AG09319 (cell line): ENCODE data around the gene RNF183.

Experiments
- DNase-seq: peaks from one replicate; pipeline ENCODE4 v3.0.0-alpha.2; 2010; ENCODE audit warnings: low read depth; ENCODE audit errors: extremely low read depth
- TF ChIP-seq, protein P1 (sequence below): IDR thresholded peaks from 2 replicates; pipeline ENCODE4 v1.5.1; 2011; ENCODE audit warnings: low read depth, mild to moderate bottlenecking, inconsistent platforms, low read length, moderate library complexity

Gene RNF183

DNA sequence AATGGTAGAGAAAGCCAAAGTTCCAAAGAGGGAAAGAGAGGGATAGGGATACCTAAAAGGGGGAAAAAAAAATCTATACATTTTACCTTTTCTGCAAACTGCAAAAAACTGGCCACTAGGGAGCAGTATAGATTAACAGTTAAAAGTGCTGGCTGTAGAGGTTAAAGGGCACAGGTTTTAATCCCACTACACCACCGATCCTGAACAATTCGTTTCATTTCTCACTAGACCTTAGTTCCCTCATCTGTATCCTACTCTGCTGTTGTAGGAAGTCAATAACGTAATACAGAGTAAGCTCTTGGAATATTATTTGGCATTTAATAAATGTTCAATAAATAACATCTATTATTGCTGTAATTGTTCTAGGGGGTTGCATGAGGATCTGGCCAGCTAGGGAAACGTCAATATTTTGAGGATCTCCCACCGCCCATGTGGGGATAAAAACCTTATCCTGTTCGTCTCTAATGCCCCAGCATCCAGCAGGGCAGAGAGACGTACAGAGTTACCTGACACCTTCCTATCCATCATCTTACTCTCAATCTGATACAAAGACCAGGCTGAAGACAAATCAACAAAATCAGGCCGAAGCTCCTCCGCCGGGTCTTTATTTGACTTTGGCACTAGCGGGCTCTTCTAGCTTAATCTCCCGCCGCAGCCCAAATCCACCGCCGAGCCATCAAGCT lies 28.6 kb downstream of the RNF183 start:
- DNase-seq = peak; percentile 22
- TF ChIP-seq, protein P1, sequence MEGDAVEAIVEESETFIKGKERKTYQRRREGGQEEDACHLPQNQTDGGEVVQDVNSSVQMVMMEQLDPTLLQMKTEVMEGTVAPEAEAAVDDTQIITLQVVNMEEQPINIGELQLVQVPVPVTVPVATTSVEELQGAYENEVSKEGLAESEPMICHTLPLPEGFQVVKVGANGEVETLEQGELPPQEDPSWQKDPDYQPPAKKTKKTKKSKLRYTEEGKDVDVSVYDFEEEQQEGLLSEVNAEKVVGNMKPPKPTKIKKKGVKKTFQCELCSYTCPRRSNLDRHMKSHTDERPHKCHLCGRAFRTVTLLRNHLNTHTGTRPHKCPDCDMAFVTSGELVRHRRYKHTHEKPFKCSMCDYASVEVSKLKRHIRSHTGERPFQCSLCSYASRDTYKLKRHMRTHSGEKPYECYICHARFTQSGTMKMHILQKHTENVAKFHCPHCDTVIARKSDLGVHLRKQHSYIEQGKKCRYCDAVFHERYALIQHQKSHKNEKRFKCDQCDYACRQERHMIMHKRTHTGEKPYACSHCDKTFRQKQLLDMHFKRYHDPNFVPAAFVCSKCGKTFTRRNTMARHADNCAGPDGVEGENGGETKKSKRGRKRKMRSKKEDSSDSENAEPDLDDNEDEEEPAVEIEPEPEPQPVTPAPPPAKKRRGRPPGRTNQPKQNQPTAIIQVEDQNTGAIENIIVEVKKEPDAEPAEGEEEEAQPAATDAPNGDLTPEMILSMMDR = peak; percentile 61

DNA sequence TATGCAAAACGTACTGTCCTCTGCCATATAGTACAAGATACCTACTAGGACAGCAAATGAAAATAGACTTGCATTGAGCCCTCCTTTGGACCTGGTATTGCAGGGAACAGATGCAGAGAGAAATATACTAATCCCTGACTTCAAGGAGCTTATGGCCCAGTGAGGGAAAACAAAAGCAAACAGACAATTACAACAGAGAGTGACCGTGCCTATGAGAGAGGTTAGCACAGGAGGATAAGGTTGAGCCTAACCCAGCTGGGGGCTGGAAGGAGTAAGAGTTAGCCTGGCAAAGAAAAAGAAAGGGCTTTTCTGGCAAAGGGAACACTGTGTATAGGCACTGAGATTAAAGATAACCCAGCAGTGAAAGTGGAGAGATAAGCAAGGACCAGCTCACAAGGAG lies 33.3 kb downstream of the RNF183 start:
- no peak for DNase-seq
- TF ChIP-seq, protein P1 = no peak

DNA sequence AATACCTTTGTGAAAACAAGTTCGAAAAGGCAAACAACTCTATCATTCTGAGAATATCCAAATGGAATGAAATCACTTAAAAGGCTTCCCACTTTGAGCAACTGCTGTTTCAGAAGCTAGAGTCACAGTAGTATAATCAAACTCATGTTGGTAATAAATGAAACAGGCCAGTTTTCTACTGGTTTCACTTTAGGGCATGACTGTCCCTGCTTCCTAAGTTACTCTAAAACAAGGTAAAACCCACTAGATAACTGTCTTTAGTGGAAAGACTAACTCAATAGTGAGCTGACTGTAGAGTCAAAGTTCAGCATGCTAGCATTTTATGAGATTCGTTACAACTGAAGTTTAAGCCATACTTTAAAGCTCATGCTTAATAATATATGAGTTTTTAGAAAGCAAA lies 33.8 kb downstream of the RNF183 start:
- no peak for DNase-seq
- TF ChIP-seq, protein P1 = no peak

DNA sequence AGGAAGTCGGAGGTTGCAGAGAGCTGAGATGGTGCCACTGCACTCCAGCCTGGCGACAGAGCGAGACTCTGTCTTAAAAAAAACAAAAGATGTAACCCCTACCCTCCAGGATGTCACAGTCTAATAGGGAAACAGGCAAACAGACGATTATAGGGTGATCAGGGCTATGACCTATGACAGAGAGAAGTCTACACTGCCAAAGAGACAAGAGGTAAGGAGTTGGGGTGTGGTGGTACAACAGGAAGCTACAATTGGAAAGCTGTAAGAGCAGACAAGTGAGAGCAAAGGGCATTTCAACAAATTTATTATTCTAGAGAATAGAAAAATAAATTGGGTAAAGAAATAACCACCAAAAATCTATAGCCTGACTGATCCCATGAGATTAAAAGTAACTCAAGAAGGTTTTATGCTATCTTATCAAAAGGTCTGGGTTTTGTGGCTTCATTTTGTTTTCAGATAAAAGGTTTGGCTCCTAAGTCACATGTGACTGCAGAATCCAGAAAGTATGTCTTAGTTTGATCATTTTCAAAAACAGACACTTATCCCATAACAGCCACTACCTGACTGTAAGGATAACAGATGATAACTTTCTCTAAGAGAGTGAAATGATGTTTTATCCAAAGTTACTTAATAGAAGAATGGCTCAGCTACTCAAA lies 35.1 kb downstream of the RNF183 start:
- TF ChIP-seq, protein P1 = no peak
- no peak for DNase-seq

DNA sequence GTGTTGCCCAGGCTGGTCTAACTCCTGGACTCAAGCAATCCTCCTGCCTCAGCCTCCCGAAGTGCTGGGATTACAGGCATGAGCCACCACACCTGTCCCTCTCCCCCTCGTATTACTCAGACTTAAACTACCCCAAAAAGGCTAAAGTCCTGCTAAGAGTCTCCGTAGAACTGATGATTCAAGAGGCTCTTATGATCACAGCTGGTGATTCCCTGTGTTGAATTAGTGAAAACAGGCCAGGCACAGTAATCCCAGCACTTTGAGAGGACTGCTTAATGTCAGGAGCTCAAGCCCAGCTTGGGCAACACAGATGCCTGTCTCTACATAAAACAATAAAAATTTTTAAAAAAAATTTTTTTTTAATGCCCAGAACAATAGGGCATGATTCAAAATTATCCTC lies 37.0 kb downstream of the RNF183 start:
- no peak for DNase-seq
- TF ChIP-seq, protein P1 = no peak

DNA sequence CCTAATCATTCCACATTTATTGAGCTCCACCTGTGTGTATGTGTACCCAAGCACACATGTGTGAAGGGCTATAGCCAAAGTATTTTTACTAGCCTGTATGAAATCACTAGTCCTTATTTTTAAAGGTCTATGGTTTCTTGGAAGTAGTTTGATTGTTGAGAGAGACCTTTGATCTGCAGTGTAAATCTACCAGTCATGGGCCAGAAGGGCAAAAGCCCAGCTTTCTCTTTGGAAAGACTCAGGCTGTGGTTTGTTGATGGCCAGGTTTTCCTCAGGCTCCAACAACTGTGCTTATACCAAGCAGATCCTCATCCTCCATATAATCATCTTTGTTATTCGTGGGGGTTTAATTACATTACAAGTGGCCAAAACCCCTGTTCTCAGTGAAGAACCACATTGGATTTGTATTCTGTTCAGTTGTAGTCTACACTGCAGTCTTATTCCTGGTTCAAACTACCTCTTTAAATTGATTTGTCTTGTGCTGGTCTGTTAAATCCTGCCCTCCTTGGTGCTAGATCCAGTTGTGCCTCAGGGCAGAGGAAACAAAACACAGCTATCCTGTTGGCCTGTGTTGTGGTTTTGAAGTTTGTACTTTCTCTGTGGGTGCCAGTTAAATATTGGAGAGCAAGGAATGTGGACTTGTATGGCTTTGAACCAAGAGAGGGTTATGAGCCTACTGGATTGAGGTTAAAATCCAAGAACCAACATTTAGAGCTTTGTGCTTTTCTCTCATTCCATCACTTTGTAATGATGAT lies 41.1 kb downstream of the RNF183 start:
- DNase-seq = no peak
- TF ChIP-seq, protein P1 = no peak

DNA sequence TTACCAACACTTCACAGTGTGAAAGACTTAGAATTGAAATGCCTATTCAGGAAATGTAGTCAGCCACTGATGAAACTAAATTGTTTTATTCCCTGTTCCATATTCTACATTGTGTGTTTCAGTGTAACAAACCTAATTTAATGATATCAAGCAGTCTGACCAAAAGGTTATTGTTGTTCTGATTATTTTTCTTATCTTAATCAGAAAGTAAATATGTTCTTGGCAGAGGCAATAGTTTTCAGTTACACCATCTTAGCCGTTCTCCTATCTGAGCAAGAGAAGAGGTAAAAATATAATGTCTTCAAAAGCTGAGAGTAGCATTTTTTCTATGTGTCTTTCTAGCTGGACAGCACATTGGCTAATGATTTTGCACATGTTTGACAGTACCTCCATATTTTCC lies 44.9 kb downstream of the RNF183 start:
- no peak for DNase-seq
- TF ChIP-seq, protein P1 = no peak
